C1 segment of cervical spinal cord (tissue), 14 donors: Measurements from ENCODE around the gene MAEA.

Experiments used
- DNase-seq, 14 donors: peaks; one replicate each; lab custom pipeline; 2025; lab: John Stamatoyannopoulos, UW

MAEA gene

GRCh38 chr4:1377606-1378261 lies 88.0 kb downstream of the MAEA start:
- no peak for DNase-seq

GRCh38 chr4:1378559-1379231 lies 89.0 kb downstream of the MAEA start:
- no peak for DNase-seq

- DNase-seq, result no peak
These were observed 89.7 kb downstream of the MAEA start for GRCh38 chr4:1379351-1379781.

GRCh38 chr4:1379801-1380331 lies 90.2 kb downstream of the MAEA start:
- DNase-seq, result no peak

GRCh38 chr4:1380368-1381151 lies 90.9 kb downstream of the MAEA start:
- no peak for DNase-seq

- no peak for DNase-seq
These were observed 91.5 kb downstream of the MAEA start for GRCh38 chr4:1381181-1381621.

GRCh38 chr4:1381944-1382541 lies 92.4 kb downstream of the MAEA start:
- DNase-seq, result no peak

GRCh38 chr4:1382776-1383727 lies 93.4 kb downstream of the MAEA start:
- DNase-seq, result no peak

- DNase-seq, result no peak
These were observed 94.3 kb downstream of the MAEA start for GRCh38 chr4:1383728-1384591.

- DNase-seq, result no peak
These were observed 95.1 kb downstream of the MAEA start for GRCh38 chr4:1384675-1385372.

GRCh38 chr4:1385373-1386340 lies 96.0 kb downstream of the MAEA start:
- no peak for DNase-seq
